OCI-LY3 (cell line): ENCODE measurements around the gene NACAD.

Experiments used
- H2AFZ ChIP-seq: fragments of 200-600, 300-600 bp; shearing (Covaris generic); 2 replicates; pipeline ENCODE4 v1.6.0; 2014; ENCODE audit warnings: antibody characterized with exemption, low read depth, low read length
- H3K27ac ChIP-seq: fragments of 200-600, 300-600 bp; sonication (generic); 2 replicates; pipeline ENCODE4 v1.5.1; 2014; ENCODE audit warnings: mild to moderate bottlenecking, low read length, moderate library complexity, mixed read lengths
- H3K27me3 ChIP-seq: fragments of 200-600, 300-600 bp; sonication (generic); 2 replicates; pipeline ENCODE4 v1.6.1; 2014; ENCODE audit warnings: low read depth, low read length, mixed read lengths
- H3K36me3 ChIP-seq: fragments of 200-600, 300-600 bp; sonication (generic); replicated peaks from 2 replicates; pipeline ENCODE3; 2014; ENCODE audit warnings: low read depth, low read length, mixed read lengths
- H3K4me1 ChIP-seq: fragments of 300-600, 200-600 bp; sonication (generic); 2 replicates; pipeline ENCODE4 v1.6.1; 2014; ENCODE audit warnings: low read length, mixed read lengths
- H3K4me2 ChIP-seq: fragments of 200-600, 300-600 bp; sonication (generic); 2 replicates; pipeline ENCODE4 v1.6.1; 2014; ENCODE audit warnings: low read length, mixed read lengths
- H3K4me3 ChIP-seq: fragments of 300-600, 200-600 bp; sonication (generic); 2 replicates; pipeline ENCODE4 v1.5.1; 2014; ENCODE audit warnings: antibody characterized with exemption, mild to moderate bottlenecking, low read length, moderate library complexity
- H3K79me2 ChIP-seq: fragments of 300-600, 200-600 bp; shearing (Covaris generic); 2 replicates; pipeline ENCODE4 v1.6.1; 2014; ENCODE audit warnings: mild to moderate bottlenecking, low read length, mixed read lengths
- H3K9ac ChIP-seq: fragments of 300-600, 200-600 bp; shearing (Covaris generic); 2 replicates; pipeline ENCODE4 v1.6.0; 2014; ENCODE audit warnings: mild to moderate bottlenecking, low read length, moderate library complexity
- H3K9me3 ChIP-seq: fragments of 200-600, 300-600 bp; shearing (Covaris generic); 2 replicates; pipeline ENCODE4 v1.6.1; 2014; ENCODE audit warnings: low read length, mixed read lengths; ENCODE audit not compliant: insufficient read depth
- H4K20me1 ChIP-seq: fragments of 200-600, 300-600 bp; sonication (generic); 2 replicates; pipeline ENCODE4 v1.6.1; 2016; ENCODE audit warnings: low read length, mixed read lengths; ENCODE audit not compliant: insufficient read depth
- EZH2phosphoT487 ChIP-seq: fragments of 200-600 bp; shearing (Covaris generic); IDR thresholded peaks from 2 replicates; pipeline ENCODE4 v1.6.1; 2018; ENCODE audit warnings: antibody characterized with exemption, mixed run types, low read depth
- TF ChIP-seq, protein P1 (sequence below): fragments of 200-600, 300-600 bp; sonication (generic); IDR thresholded peaks from 2 replicates; pipeline ENCODE4 v1.5.1; 2014; ENCODE audit warnings: antibody characterized with exemption, low read length, low read depth

The NACAD gene

DNA sequence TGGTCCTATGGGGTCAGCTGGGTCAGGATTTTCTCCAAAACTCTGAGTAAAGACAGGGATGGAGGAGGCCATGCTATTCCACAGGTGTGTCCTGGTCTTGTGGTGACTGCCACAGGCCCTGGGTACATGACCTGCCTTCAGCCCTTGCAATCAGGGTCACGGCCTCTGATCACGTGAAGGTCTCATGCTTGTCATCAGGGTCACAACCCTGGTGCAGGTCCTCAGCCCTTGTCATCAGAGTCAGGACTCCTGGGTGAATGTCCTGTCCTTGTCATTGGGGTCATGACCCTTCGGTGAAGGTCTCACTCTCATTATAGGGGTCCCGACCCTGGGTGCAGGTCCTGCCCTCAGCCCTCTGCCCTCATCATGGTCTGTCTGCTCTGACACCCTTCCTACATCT lies 44.6 kb upstream of the NACAD start:
- Histone ChIP-seq H3K4me1 (peaks cover 7% of the 10 kb centered on the region), H3K4me2 (no peak overlapping the region), H3K27ac (no peak overlapping the region), H3K27me3 (peaks cover 4% of the 10 kb centered on the region; the same call in 1 of the 2 replicates), H3K9me3 (no peaks in the 10 kb centered on the region), H3K4me3 (no peak overlapping the region), H3K36me3 (no peaks in the 10 kb centered on the region), H3K79me2 (no peaks in the 10 kb centered on the region), H2AFZ (no peak overlapping the region), H4K20me1 (no peaks in the 10 kb centered on the region), H3K9ac (no peak overlapping the region)
- no peak for TF ChIP-seq EZH2phosphoT487
- TF ChIP-seq, protein P1, sequence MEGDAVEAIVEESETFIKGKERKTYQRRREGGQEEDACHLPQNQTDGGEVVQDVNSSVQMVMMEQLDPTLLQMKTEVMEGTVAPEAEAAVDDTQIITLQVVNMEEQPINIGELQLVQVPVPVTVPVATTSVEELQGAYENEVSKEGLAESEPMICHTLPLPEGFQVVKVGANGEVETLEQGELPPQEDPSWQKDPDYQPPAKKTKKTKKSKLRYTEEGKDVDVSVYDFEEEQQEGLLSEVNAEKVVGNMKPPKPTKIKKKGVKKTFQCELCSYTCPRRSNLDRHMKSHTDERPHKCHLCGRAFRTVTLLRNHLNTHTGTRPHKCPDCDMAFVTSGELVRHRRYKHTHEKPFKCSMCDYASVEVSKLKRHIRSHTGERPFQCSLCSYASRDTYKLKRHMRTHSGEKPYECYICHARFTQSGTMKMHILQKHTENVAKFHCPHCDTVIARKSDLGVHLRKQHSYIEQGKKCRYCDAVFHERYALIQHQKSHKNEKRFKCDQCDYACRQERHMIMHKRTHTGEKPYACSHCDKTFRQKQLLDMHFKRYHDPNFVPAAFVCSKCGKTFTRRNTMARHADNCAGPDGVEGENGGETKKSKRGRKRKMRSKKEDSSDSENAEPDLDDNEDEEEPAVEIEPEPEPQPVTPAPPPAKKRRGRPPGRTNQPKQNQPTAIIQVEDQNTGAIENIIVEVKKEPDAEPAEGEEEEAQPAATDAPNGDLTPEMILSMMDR: no peak

DNA sequence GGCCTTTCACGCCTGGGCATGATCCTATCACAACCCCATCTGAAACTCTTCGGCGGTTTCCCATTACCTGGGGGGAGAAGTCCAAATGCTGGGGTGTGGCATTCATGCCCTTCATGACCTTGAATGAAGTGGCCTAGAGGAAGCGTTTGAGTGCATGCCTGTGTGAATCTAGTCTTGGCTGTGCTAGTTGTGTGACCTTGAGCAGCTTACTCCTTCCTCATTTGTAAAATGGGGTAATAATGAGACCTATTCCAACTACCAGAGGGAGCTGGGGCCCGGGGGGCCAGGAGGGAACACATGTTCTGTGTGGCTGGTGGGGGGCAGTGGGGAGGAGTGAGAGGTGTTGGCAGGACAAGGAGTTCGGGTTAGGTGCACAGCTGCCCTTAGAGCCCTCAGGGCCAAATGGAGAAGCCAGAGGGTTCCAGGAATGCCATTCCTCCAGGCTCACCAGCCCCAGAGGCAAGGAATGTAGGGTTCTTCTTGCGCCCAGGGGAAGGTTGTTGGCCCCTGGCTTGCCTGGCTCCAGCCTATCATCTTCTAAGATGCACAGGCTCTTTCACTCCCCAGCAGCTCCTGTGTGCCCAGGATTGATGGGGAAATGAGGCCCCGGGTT lies 44.0 kb upstream of the NACAD start:
- H3K36me3 ChIP-seq: no peaks in the 10 kb centered on the region
- H3K4me3 ChIP-seq: no peak overlapping the region
- peaks cover 7% of the 10 kb centered on the region for H3K4me1 ChIP-seq
- no peak overlapping the region for H2AFZ ChIP-seq
- TF ChIP-seq EZH2phosphoT487: no peak
- TF ChIP-seq, protein P1: no peak
- no peaks in the 10 kb centered on the region for H3K79me2 ChIP-seq
- H3K27me3 ChIP-seq: peaks cover 4% of the 10 kb centered on the region; the same call in 1 of the 2 replicates
- no peaks in the 10 kb centered on the region for H4K20me1 ChIP-seq
- H3K4me2 ChIP-seq: no peak overlapping the region
- no peak overlapping the region for H3K9ac ChIP-seq
- no peak overlapping the region for H3K27ac ChIP-seq
- no peaks in the 10 kb centered on the region for H3K9me3 ChIP-seq

DNA sequence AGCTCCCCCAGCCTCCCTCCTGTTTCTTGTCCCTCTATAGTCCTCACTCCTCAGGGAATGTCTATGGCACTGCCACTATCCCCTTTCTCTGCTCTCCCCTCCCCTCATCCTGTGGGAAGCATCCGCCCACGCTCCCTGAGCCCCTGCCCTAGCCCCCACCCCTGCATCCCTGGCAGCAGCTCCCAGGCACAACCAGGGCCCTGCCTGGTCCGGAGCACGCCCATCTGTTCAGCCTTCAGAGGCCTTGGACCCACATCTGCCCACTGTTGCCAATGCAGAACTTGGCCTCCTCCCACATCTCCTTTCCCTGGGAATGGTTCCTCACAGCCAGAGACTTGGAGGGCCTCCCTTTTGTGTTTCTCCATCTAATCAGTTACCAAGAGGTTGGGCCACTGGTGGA lies 43.1 kb upstream of the NACAD start:
- no peak overlapping the region for H3K9ac ChIP-seq
- no peak overlapping the region for H2AFZ ChIP-seq
- TF ChIP-seq, protein P1: no peak
- TF ChIP-seq EZH2phosphoT487: no peak

DNA sequence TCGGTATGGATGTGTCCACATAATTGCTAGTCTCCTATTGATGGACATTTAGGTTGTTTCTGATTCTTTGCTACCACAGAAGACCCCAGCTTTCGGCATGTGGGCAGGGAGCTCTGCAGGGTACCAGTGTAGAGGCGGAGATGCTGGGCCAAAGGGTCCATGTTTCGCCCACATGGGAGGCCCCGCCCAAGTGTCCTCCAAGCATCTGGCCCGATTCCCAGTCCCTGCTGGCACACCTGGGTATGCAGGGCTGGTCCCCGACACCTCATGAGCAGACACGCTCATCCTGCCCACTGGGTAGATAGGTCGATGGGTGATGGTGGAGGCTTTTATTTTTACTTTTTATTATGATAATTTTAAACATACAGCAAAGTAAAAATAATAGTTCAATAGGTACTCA lies 42.1 kb upstream of the NACAD start:
- H3K9me3 ChIP-seq: no peaks in the 10 kb centered on the region
- H4K20me1 ChIP-seq: no peaks in the 10 kb centered on the region
- H3K79me2 ChIP-seq: no peaks in the 10 kb centered on the region
- no peak overlapping the region for H3K4me2 ChIP-seq
- H3K4me3 ChIP-seq: no peak overlapping the region
- no peaks in the 10 kb centered on the region for H3K27me3 ChIP-seq
- no peak overlapping the region for H2AFZ ChIP-seq
- no peak for TF ChIP-seq EZH2phosphoT487
- TF ChIP-seq, protein P1: no peak
- H3K9ac ChIP-seq: no peak overlapping the region
- H3K4me1 ChIP-seq: peaks cover 2% of the 10 kb centered on the region
- no peaks in the 10 kb centered on the region for H3K36me3 ChIP-seq
- H3K27ac ChIP-seq: no peak overlapping the region

More for the DNA sequence above, 43.1 kb upstream of the NACAD start:
- Histone ChIP-seq H4K20me1 (no peaks in the 10 kb centered on the region), H3K4me1 (peaks cover 4% of the 10 kb centered on the region), H3K27ac (no peak overlapping the region), H3K27me3 (peaks cover 2% of the 10 kb centered on the region; the same call in 1 of the 2 replicates), H3K9me3 (no peaks in the 10 kb centered on the region), H3K4me2 (no peak overlapping the region), H3K4me3 (no peak overlapping the region), H3K79me2 (no peaks in the 10 kb centered on the region), H3K36me3 (no peaks in the 10 kb centered on the region)
